Activated T-helper 1 cell treated with Interleukin-2 at 50 U/mL for 16 hours (primary cell): ENCODE data around the gene SPOCK3.
"Not testable (repeated sequence)": the region's sequence is repeated elsewhere in the genome, so short reads cannot be mapped to it uniquely, and the experiment has no call there.

Experiments
- DNase-seq: peaks from one replicate; pipeline ENCODE4 v3.0.0-alpha.2; 2020; ENCODE audit warnings: low read depth

Gene SPOCK3

DNA sequence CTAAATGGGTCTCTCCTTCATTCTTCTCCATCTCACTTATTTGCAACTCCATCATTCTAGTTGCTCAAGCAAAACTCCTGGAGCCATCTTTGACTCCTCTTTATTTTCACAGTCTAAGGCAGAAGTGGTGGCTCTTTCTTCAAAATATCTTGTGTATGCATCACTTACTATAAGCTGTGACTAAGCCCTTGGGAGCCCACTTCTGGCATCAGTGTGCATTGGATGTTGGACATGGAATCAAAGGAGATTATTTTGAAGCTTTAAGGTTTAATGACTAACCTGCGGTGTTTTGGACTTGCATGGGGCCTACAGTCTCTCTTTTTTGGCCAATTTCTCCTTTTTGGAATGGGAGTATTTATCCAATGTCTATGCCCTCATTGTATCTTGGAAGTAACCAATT, 276.8 kb downstream of the SPOCK3 start:
- DNase-seq, result no peak

- DNase-seq, result no peak
Measured at GRCh38 chr4:166956484-166956883, 277.8 kb downstream of the SPOCK3 start.

DNA sequence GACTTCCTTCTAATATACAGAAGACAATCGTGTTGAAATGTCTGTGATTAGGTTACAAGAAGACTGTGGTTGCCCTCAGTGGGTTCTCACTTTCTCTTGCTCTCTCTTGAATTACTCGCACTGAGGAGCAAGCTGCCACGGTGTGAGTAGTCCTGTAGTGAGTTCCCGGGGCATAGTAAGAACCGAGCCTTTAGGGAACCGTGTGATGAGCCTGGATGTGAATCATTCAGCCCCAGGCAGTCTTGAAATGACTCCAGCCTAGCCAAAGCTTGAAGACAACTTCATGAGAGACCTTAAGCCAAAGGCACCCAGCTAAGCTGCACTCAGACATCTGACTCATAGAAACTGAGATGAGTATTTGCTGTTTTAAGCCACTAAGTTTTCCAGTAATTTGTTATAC, 292.7 kb downstream of the SPOCK3 start:
- no peak for DNase-seq

- no peak for DNase-seq
Measured at GRCh38 chr4:166930464-166930863, 303.8 kb downstream of the SPOCK3 start.

- DNase-seq, result no peak
Measured at GRCh38 chr4:166924424-166924823, 309.9 kb downstream of the SPOCK3 start.

GRCh38 chr4:166913926-166914325, 320.4 kb downstream of the SPOCK3 start:
- DNase-seq, result no peak

GRCh38 chr4:166903408-166903807, 330.9 kb downstream of the SPOCK3 start:
- DNase-seq, result no peak

- DNase-seq, result no peak
Measured at GRCh38 chr4:166902941-166903340, 331.4 kb downstream of the SPOCK3 start.

GRCh38 chr4:166896254-166896653, 338.0 kb downstream of the SPOCK3 start:
- no peak for DNase-seq

GRCh38 chr4:166895771-166896170, 338.5 kb downstream of the SPOCK3 start:
- DNase-seq, result no peak

DNA sequence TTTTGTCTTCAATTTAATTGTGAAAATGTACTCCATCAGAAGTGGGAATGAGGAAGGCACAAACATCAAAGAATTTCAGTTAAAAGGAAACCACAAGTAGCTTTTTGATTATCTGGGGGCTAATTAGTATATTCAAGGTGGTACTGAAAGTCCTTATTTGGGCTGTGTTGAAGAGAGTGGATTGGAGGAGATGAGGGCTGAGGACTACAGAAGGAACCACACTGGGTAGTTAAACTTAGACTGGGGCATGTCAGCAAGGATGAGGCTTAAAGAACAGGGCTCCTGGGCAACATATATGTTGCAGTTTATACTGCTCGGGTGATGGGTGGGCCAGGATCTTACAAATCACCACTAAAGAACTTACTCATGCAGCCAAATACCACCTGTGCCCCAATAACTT, 346.8 kb downstream of the SPOCK3 start:
- no peak for DNase-seq

- no peak for DNase-seq
Measured at GRCh38 chr4:166886718-166887117, 347.6 kb downstream of the SPOCK3 start.

GRCh38 chr4:166882221-166882620, 352.1 kb downstream of the SPOCK3 start:
- no peak for DNase-seq

GRCh38 chr4:166875821-166876220, 358.5 kb downstream of the SPOCK3 start:
- DNase-seq, result no peak

DNA sequence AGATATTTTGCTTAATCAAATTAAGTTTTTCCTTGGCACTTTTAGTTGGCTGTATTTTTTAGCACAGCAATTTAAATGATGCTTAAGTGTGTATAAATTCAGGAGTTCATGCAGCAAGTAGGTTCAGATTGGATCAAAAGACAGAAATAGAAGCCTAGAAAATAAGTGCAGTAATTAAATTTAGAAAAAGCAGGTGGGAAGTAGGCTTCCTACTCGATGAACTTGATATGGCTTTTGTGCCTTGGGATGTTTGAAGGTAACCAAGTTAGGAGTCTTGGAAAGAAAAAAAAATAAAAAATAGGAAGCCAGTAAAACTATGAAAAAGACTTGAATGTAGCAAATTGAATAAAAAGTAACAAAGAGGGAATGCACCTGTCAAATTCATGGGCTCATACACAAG, 372.3 kb downstream of the SPOCK3 start:
- DNase-seq, result no peak

DNA sequence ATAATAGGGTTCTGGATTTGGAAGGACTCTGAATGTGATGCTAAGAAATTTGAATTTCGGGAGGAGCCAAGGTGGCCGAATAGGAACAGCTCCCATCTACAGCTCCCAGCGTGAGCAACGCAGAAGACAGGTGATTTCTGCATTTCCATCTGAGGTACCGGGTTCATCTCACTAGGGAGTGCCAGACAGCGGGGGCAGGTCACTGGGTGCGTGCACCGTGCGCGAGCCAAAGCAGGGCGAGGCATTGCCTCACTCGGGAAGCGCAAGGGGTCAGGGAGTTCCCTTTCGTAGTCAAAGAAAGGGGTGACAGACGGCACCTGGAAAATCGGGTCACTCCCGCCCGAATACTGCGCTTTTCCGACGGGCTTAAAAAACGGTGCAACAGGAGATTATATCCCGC, 383.9 kb downstream of the SPOCK3 start:
- DNase-seq, result not testable (repeated sequence)

DNA sequence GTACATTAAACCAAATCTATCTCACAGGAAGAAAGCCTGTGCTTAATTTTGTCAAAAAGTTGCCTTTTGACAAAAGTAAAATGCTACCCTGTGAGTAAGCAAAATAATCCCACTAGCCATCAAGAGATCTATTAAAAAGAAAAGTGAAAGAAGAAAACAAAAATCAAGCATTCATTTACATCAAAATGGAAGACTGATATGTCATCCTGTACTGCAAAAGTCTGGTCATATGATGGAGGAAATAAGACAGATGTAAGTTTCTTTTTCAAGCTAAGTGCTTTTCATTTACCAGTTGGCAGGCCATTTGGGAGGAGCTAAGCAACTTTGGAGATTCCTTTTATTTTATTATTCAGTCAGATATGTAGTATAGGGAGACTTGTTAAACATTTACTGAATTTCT, 387.4 kb downstream of the SPOCK3 start:
- no peak for DNase-seq

- DNase-seq, result no peak
Measured at GRCh38 chr4:166842795-166843261, 391.5 kb downstream of the SPOCK3 start.

DNA sequence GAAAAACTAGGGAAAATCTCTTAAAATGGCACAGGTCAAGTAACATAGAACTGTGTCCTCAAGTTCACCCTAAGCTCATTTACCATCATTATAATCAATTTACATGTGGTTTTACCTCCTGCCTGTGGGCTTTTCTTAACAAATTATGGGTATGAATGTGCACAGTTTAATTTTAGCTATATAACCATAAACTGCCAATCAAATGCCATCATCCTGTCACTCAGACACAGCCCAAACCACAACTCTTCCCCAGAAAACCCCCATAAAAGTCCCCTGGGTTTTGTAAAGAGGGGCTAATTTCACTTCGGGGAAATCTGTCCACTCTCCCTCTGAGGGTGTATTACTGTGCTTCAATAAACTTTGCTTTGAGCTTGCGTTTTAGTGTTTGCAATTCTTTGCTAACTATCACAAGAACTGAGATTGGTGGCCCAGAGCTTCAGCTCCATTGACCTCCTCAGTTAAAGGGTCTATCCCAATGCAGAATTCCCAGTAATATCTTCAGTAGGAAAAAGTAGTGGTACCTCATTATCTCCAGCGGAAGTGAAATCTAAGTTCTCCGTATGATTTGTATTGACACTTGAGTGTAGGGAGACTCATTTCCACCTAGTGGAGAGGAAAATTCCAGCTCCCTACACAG, 394.6 kb downstream of the SPOCK3 start:
- no peak for DNase-seq

DNA sequence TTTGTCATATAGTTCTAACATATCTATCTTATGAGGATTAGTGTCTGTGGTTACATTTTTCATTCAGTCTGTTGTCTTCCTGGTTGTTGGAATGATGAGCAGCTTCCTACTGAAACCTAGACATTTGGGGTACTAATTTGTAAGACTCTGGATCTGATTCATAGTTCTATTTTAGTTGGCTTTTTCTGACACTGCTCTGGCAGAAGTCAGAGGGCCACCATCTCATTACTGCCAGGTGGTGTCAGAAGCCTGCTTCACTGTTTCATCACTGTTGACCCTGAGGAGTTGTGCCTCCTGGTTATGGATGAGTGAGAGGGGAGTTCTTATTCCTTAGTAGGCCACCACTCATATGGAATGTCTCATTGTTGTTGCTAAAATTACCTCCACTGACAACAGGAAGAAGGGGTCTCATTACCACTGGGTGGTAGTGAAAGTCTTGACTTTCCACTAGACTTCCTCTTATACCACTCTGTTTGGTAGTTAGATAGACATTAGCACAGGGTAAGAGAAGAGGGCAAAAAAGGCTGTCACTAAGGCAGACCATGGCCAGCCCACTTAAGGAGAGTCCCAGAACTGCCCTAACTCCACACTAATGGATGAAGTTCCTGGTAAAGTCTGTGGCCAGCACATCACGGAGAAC, 395.2 kb downstream of the SPOCK3 start:
- no peak for DNase-seq

GRCh38 chr4:166836865-166837264, 397.4 kb downstream of the SPOCK3 start:
- DNase-seq, result no peak

- no peak for DNase-seq
Measured at GRCh38 chr4:166827629-166828028, 406.7 kb downstream of the SPOCK3 start.

GRCh38 chr4:166827167-166827566, 407.1 kb downstream of the SPOCK3 start:
- DNase-seq, result no peak

GRCh38 chr4:166823848-166824247, 410.4 kb downstream of the SPOCK3 start:
- DNase-seq, result no peak
